HUES64 (cell line): ENCODE data around the gene VMAC.

Experiments used
- H3K27ac ChIP-seq: 2 replicates; pipeline ENCODE4 v1.7.0; 2013; ENCODE audit warnings: low read depth, low read length, inconsistent platforms
- H3K27me3 ChIP-seq: 2 replicates; pipeline ENCODE4 v1.6.1; 2013; ENCODE audit warnings: mild to moderate bottlenecking, low read length; ENCODE audit not compliant: insufficient read depth
- H3K36me3 ChIP-seq: 2 replicates; pipeline ENCODE4 v1.6.1; 2013; ENCODE audit warnings: mild to moderate bottlenecking, low read length; ENCODE audit not compliant: insufficient read depth
- H3K4me1 ChIP-seq: 2 replicates; pipeline ENCODE4 v1.6.1; 2013; ENCODE audit warnings: mild to moderate bottlenecking, low read length, moderate library complexity; ENCODE audit not compliant: insufficient read depth
- H3K4me3 ChIP-seq: 2 replicates; pipeline ENCODE4 v1.5.1; 2013; ENCODE audit warnings: mild to moderate bottlenecking, low read length, moderate library complexity
- H3K9ac ChIP-seq: 2 replicates; pipeline ENCODE4 v1.6.1; 2013; ENCODE audit warnings: mild to moderate bottlenecking, low read depth, low read length
- H3K9me3 ChIP-seq: 2 replicates; pipeline ENCODE4 v1.6.1; 2013; ENCODE audit warnings: low read depth, low read length; ENCODE audit not compliant: insufficient read depth
- WGBS: fragments of 150-250, 120-280 bp; methylation state at CpG from one replicate; pipeline ENCODE4 v1.1.7; 2013; ENCODE audit warnings: missing lambda C conversion rate; 5-methylcytosine and 5-hydroxymethylcytosine counted together

Gene VMAC

DNA sequence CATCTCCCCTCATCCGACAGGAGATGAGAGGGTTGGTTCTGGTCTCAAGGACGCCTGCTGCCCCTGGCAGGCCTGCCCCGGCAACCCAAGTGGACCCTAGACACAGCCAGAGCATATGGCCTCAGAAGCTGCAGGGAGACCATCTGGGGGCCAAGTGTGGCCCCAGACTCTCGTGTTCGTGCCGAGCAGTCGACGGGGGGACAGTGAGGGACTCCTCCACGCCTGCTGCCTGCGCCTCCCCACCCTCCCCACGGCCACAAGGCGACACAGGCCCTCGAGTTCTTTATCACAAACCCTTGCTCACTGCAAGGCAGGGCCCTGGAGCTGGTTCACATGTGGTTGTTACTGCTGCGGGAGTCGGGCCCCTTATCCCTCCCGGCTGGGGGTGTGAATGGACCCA is 18.7 kb downstream of the VMAC start:
- Histone ChIP-seq H3K4me3 (no peak overlapping the region), H3K36me3 (peaks cover 90% of the 10 kb centered on the region), H3K27ac (no peak overlapping the region), H3K9me3 (no peaks in the 10 kb centered on the region), H3K27me3 (no peaks in the 10 kb centered on the region), H3K4me1 (no peaks in the 10 kb centered on the region), H3K9ac (no peak overlapping the region)
- 95% methylated on average over 16 of the region's 16 CpGs for WGBS

DNA sequence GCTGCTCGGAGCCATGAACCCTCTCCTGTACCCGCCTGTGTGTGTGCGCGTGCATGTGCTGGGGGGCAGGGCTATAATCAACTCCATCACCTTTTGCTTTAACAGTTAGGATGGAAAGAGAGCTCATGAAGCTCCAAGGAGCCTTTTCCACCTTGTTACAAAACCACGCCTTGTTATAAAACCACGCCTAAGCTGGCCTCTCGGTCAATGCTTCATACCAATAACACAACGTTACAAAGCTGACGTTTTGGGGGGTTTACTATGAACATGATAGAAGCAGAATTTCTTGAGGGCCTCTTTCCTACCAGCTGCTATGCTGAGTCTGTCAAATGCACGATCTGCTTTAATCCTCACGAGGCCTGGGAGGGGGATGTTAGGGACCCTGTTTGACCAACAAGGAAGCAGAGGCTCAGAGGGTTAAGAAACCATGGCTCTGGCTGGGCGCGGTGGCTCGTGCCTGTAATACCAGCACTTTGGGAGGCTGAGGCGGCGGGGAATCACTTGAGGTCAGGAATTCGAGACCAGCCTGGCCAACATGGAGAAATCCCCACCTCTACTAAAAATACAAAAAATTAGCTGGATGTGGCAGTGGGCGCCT is 21.3 kb downstream of the VMAC start:
- Histone ChIP-seq H3K4me3 (no peak overlapping the region), H3K9ac (no peak overlapping the region), H3K36me3 (peaks cover 95% of the 10 kb centered on the region), H3K27ac (no peak overlapping the region), H3K9me3 (no peaks in the 10 kb centered on the region), H3K27me3 (no peaks in the 10 kb centered on the region), H3K4me1 (no peaks in the 10 kb centered on the region)
- WGBS = 97% methylated on average over 18 of the region's 18 CpGs

DNA sequence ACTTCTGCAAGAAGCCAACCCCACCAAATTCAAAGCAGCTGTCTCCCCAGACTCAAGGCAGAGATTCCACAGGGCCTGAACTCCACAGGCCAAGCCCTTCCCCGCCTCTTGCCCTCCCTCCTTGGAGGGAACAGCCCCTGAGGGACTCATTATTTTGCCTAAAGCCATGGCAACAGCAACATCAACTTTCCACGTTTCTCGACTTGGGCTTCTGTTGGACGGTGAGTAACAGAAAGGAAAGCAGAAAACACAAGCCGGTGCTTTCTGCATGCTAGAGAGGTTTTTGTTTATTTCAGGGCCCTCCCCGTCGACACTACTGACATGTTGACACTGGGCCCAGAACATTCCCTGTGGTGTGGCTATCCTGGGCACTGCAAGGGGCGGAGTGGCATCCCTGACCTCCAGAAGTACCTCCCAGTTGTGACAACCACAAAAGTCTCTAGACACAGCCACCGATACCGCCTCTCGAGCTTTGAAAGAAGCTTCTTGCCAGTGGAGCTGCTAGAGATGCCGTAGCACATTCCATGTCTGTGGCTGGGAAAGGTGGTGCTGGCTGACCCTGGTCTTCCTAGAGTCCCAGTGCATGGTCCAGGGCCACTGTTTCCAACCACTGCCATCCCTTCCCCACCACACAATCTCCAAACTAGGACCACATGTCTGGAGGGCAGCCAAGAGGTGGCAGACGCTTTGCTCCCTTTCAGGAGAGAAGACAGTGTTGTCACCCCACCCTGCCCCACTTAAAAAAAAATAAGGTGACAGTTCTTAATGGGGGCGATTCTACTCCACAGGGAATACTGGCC is 22.2 kb downstream of the VMAC start:
- WGBS = 96% methylated on average over 14 of the region's 14 CpGs
- peaks cover 90% of the 10 kb centered on the region for H3K36me3 ChIP-seq

DNA sequence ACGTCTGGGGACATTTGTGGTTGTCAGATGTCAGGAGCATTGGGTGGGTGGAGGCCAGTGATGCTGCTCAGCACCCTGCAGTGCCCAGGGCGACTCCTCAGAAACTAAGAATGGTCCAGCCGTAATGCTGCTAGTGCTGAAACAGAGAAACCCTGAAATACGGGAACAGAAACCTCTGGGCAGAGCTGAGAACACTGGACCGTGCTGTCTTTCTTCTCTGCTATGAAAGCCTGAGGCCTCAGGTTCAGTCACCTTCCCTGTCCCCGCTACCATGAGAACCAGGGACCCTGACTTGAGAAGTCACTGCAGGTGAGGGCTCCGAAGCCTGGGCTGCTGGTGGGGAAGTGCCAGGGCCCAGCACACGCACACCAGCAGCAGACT is 22.8 kb downstream of the VMAC start:
- H3K4me3 ChIP-seq = no peak overlapping the region
- no peaks in the 10 kb centered on the region for H3K27me3 ChIP-seq
- H3K27ac ChIP-seq = no peak overlapping the region
- H3K9ac ChIP-seq = no peak overlapping the region
- no peaks in the 10 kb centered on the region for H3K4me1 ChIP-seq
- WGBS = 93% methylated on average over 8 of the region's 8 CpGs
- H3K9me3 ChIP-seq = no peaks in the 10 kb centered on the region
- peaks cover 90% of the 10 kb centered on the region for H3K36me3 ChIP-seq

More for the DNA sequence above, 22.2 kb downstream of the VMAC start:
- no peaks in the 10 kb centered on the region for H3K27me3 ChIP-seq
- H3K27ac ChIP-seq = no peak overlapping the region
- H3K9ac ChIP-seq = no peak overlapping the region
- no peaks in the 10 kb centered on the region for H3K9me3 ChIP-seq
- H3K4me1 ChIP-seq = no peaks in the 10 kb centered on the region
- H3K4me3 ChIP-seq = no peak overlapping the region

DNA sequence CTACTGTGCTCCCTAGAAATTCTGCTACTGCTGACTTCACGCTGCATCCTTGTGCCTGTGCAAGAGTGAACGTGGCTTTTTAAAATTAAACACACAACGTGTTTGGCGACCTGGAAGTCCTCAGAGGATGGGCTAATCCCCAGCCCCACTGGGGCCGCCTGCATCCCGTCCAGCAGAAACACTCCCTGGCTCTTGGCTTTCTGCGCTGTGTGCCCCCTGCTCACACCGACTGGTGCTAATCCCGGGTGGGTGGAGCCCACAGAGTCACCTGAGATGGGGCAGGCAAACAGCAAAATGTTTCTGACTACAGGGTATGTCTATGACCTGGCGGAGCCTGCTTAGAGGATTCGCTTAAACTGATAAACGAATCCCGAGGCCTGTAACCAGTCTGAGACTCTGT is 24.5 kb downstream of the VMAC start:
- Histone ChIP-seq H3K9me3 (no peaks in the 10 kb centered on the region), H3K36me3 (peaks cover 91% of the 10 kb centered on the region), H3K9ac (no peak overlapping the region), H3K4me1 (no peaks in the 10 kb centered on the region), H3K27me3 (no peaks in the 10 kb centered on the region), H3K4me3 (no peak overlapping the region), H3K27ac (no peak overlapping the region)
- WGBS = 92% methylated on average over 13 of the region's 13 CpGs

DNA sequence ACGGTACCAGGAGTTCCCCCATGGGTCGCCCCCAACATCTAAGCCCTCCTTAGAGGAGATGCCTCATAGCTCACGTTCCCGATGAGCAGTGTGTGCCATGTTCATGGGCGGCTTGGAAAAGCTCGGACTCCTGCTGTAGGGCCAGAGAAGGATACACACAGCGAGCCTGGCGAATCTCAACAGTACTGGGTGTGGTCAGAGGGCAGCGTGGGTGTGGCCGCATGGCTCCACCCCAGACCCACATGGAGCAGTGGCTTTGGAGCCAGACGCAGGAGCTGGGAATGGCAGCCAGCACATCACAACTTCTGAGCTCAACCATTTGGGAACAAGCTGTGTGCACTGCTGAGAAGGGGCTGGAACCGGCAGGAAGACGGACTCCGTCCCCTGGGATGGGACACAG is 25.0 kb downstream of the VMAC start:
- Histone ChIP-seq H3K4me3 (no peak overlapping the region), H3K4me1 (no peaks in the 10 kb centered on the region), H3K27ac (no peak overlapping the region), H3K9me3 (no peaks in the 10 kb centered on the region), H3K9ac (no peak overlapping the region), H3K36me3 (peaks cover 86% of the 10 kb centered on the region), H3K27me3 (no peaks in the 10 kb centered on the region)
- WGBS = 91% methylated on average over 14 of the region's 14 CpGs

DNA sequence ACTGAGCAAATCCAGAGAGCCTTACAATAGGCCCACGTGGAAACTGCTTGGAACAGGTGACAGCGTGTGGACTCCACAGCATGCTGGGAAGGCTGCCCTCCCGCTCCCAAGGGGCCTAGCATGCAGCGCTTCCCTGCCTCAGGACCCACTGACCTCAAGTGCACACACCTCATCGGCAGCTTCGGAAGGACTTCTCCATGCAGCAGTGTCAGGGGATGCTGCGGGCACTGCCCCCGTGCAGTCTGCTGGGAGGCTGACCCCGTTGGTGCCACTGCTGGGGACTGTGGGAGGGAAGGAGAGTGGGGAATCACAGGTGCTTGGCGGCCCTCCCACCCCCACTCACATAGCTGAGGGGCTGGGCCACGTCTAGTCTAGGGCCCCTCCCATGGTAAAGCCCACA is 26.6 kb downstream of the VMAC start:
- 98% methylated on average over 11 of the region's 11 CpGs for WGBS
- Histone ChIP-seq H3K4me1 (no peaks in the 10 kb centered on the region), H3K9me3 (no peaks in the 10 kb centered on the region)

DNA sequence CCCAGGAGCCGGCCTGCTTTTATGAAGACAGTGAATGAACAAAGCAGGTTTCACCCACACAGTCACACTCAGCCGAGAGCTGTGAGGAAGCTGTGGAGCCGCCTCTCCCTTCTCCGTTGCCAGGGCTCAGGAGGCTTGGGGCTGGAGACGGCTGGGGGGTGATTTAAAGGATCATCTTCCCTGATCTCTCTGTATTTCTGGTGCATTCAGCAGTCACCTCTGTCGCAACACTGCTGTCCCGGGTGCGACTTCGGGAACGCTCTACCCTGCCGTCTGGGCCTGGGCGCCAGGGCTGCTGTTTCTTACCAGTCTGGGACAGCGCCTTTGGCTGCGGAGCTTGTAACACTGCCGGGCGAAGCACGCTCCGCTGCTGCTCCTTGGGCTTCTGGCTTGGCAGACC is 27.5 kb downstream of the VMAC start:
- no peaks in the 10 kb centered on the region for H3K9me3 ChIP-seq
- H3K27ac ChIP-seq = no peak overlapping the region
- no peak overlapping the region for H3K4me3 ChIP-seq
- H3K4me1 ChIP-seq = no peaks in the 10 kb centered on the region
- H3K36me3 ChIP-seq = peaks cover 79% of the 10 kb centered on the region
- WGBS = 97% methylated on average over 18 of the region's 18 CpGs
- H3K9ac ChIP-seq = no peak overlapping the region
- H3K27me3 ChIP-seq = no peaks in the 10 kb centered on the region

More for the DNA sequence above, 26.6 kb downstream of the VMAC start:
- Histone ChIP-seq H3K36me3 (peaks cover 80% of the 10 kb centered on the region), H3K4me3 (no peak overlapping the region), H3K9ac (no peak overlapping the region), H3K27me3 (no peaks in the 10 kb centered on the region), H3K27ac (no peak overlapping the region)

DNA sequence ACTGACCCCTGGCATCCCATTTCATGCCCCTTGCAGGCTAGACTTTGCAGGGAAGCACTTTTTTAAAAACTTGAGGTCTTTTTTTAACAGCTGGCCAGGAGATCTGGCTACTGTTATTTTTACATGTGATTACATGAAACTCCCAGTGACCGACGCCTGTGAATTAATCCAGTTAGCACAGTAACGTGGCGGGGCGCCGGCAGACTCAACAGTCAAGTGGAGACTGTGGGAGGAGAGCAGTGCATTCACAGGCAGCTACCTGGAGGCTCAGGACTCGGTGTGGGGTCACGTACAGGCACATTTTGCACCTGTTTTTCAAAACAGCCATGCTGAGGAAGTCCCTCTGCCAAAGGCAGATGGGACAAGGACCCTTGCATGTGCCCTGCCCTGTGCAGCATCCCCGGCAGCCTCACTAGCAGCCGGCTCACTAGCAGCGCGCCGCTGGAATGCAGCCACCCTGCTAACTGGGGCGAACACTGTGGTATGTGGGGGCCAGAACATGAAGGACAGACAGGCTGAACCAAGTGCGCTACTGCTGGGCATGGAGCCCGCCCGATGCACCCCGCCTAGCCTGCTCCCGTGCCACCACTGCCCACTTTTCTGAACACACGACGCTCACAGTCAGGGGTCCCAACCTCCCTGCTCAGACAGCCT is 28.1 kb downstream of the VMAC start:
- 95% methylated on average over 21 of the region's 21 CpGs for WGBS
- Histone ChIP-seq H3K9me3 (no peaks in the 10 kb centered on the region), H3K9ac (no peak overlapping the region), H3K4me3 (no peak overlapping the region), H3K27ac (no peak overlapping the region), H3K27me3 (no peaks in the 10 kb centered on the region), H3K36me3 (peaks cover 79% of the 10 kb centered on the region), H3K4me1 (no peaks in the 10 kb centered on the region)

DNA sequence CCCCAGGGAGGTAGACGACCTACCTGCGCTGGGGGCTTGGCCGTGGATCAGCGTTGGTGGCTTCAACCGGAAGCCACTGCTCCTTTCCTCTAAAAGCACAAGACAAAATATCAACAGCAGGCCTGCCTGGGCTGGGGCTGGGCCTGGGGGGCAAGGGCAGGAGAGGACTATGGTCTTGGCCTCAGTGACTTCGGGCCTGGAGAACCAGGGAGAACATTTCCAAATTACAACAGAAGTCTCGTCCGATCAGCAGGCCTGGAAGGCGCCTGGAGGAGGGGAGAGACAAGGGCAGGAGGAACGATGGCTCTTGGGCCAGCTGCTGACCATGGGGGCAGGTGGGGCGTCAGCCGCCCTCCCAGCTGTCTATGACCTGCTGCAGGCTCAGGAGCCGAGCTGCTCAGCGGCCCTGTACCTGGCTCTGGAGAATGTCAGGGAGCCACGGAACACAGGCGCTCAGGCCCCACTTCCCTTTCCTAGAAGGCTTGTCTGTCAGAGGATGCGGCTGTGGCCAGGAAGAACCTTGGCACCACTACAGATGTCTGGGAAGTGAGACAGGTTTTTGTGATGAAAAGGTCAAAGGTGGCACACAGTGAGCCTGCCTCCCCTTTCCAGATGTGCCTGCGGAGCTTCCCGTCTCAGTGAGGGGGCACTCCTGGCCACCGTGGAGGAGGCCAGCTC is 28.9 kb downstream of the VMAC start:
- Histone ChIP-seq H3K27me3 (no peaks in the 10 kb centered on the region), H3K9me3 (no peaks in the 10 kb centered on the region), H3K4me3 (no peak overlapping the region), H3K4me1 (no peaks in the 10 kb centered on the region), H3K9ac (no peak overlapping the region), H3K36me3 (peaks cover 76% of the 10 kb centered on the region), H3K27ac (no peak overlapping the region)
- WGBS = 91% methylated on average over 20 of the region's 20 CpGs

DNA sequence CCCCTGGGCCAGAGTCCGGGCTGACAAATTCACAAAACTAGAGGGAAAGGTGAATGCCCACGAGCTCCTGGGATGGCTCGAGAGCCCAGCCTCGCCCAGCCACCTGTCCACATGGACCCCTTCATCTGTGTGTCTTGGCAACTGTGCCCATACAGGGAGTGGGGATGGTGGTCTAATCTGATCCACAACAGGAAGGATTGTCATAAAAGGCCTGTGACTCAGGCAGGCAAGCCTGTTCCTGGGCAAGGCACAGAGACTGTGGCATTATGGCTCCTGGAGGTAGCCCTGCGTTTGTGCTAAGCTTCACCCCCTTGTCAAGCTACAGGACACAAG is 29.4 kb downstream of the VMAC start:
- Histone ChIP-seq H3K4me1 (no peaks in the 10 kb centered on the region), H3K36me3 (peaks cover 74% of the 10 kb centered on the region), H3K9ac (no peak overlapping the region), H3K27ac (no peak overlapping the region), H3K4me3 (no peak overlapping the region), H3K27me3 (no peaks in the 10 kb centered on the region), H3K9me3 (no peaks in the 10 kb centered on the region)
- WGBS = 96% methylated on average over 5 of the region's 5 CpGs
